Hepatocyte (in vitro differentiated cells): Measurements from ENCODE around the gene NME8.

Source experiments
- CTCF ChIP-seq: fragments of 200-600 bp; sonication (generic); IDR thresholded peaks from 2 replicates; pipeline ENCODE4 v1.5.1; 2016; ENCODE audit warnings: antibody characterized with exemption, mild to moderate bottlenecking; ENCODE audit not compliant: poor library complexity
- EZH2 ChIP-seq: fragments of 200-600 bp; sonication (generic); IDR thresholded peaks from 2 replicates; pipeline ENCODE4 v1.6.1; 2016; ENCODE audit warnings: antibody characterized with exemption, mild to moderate bottlenecking, borderline replicate concordance
- EZH2phosphoT487 ChIP-seq: fragments of 200-600 bp; sonication (generic); IDR thresholded peaks from one replicate; pipeline ENCODE4 v1.6.1; 2018; ENCODE audit warnings: antibody characterized with exemption, mild to moderate bottlenecking, low read depth, moderate library complexity; ENCODE audit not compliant: unreplicated experiment, severe bottlenecking

- TF ChIP-seq CTCF (peak; percentile 30), EZH2 (no peak), EZH2phosphoT487 (no peak)
These were observed 16.2 kb upstream of the NME8 start for GRCh38 chr7:37832194-37832593.
